GM12874 (cell line): Measurements from ENCODE around the gene GAR1.

Experiments
- TF ChIP-seq, protein P1 (sequence below): IDR thresholded peaks from 2 replicates; pipeline ENCODE4 v1.5.1; 2011; ENCODE audit warnings: low read depth, mild to moderate bottlenecking, control low read depth, low read length, moderate library complexity; ENCODE audit not compliant: insufficient read depth

The GAR1 gene

GRCh38 chr4:109847896-109848442 lies 32.4 kb downstream of the GAR1 start, which contains the start of gene LRIT3:
Gene LRIT3, plus strand, starts transcription at chr4:109848107. Its CDS starts 95 bp downstream, at chr4:109848202.
- TF ChIP-seq, protein P1, sequence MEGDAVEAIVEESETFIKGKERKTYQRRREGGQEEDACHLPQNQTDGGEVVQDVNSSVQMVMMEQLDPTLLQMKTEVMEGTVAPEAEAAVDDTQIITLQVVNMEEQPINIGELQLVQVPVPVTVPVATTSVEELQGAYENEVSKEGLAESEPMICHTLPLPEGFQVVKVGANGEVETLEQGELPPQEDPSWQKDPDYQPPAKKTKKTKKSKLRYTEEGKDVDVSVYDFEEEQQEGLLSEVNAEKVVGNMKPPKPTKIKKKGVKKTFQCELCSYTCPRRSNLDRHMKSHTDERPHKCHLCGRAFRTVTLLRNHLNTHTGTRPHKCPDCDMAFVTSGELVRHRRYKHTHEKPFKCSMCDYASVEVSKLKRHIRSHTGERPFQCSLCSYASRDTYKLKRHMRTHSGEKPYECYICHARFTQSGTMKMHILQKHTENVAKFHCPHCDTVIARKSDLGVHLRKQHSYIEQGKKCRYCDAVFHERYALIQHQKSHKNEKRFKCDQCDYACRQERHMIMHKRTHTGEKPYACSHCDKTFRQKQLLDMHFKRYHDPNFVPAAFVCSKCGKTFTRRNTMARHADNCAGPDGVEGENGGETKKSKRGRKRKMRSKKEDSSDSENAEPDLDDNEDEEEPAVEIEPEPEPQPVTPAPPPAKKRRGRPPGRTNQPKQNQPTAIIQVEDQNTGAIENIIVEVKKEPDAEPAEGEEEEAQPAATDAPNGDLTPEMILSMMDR, result no peak

- TF ChIP-seq, protein P1, result no peak
Measured at GRCh38 chr4:109848501-109848900, 32.9 kb downstream of the GAR1 start.

DNA sequence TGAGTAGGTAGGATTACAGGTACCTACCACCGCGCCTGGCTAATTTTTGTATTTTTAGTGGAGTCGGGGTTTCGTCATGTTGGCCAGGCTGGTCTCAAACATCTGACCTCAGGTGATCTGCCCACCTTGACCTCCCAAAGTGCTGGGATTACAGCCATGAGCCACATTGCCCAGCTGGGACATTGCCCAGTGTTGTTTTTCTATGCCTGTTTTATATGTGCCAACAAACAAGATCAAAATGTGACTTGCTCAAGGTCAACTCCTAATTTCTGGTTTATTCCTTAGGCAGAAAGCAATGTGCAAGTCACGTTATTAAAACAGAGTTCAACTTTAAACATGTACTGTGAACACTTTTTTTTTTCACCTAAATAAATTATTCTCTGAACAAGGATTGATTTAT lies 35.0 kb downstream of the GAR1 start:
- TF ChIP-seq, protein P1, result no peak

DNA sequence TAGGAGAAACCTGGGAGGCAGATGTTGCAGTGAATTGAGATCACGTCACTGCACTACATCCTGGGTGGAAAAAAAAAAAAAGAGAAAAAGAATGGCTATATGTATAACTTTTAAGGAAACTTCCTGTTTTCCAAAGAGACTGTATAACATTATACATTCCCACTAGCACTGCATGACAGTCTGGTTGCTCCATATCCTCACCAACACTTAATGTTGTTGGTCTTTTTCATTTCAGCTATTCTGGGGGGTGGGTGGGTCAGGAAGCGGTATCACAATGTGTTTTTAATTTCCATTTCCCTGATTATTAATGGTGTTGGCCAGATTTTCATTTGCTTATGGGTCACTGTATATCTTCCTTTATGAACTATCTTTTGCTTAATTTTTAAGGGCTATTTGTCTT lies 45.7 kb downstream of the GAR1 start:
- TF ChIP-seq, protein P1, result no peak

GRCh38 chr4:109861916-109862511 lies 46.5 kb downstream of the GAR1 start:
- TF ChIP-seq, protein P1, result no peak

DNA sequence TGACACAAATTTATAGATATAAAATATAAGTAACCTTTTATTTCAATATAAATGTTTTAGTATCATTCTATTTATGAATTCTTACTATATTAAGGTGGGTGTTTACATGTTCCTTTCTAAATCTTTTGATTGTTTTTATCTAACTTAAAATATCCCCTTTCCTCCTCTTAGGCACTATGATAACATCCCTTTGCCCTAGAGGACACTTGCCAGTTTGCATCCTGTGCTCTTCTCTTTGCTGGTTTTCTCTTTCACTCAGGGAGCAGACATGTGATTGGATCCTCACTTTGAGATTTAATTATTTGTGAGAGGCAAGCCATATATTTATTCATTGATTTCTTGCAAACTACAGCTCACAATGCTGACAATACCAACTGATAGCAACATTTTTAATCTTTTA lies 48.6 kb downstream of the GAR1 start:
- TF ChIP-seq, protein P1, result no peak

GRCh38 chr4:109870061-109870460 lies 54.5 kb downstream of the GAR1 start:
- TF ChIP-seq, protein P1, result no peak
